H1 (cell line): Measurements from ENCODE around the gene STK31. TPM values are rescaled to one million over a fixed set of nuclear protein-coding genes. Genes with fewer than 3 reads are reported as not detected.

Source experiments
- CBX5 ChIP-seq: fragments of 300-800, 300-1000 bp; sonication (generic); IDR thresholded peaks from 2 replicates; pipeline ENCODE4 v1.7.1; 2016; ENCODE audit warnings: antibody characterized with exemption, low read length, low read depth
- CREB1 ChIP-seq: IDR thresholded peaks from 2 replicates; pipeline ENCODE4 v1.6.1; 2012; ENCODE audit warnings: inconsistent platforms
- CTBP2 ChIP-seq: IDR thresholded peaks from 2 replicates; pipeline ENCODE4 v1.7.0; 2011; ENCODE audit warnings: borderline replicate concordance, mild to moderate bottlenecking, moderate library complexity, mixed read lengths, low read length; ENCODE audit not compliant: insufficient read depth, insufficient read length
- CTCF ChIP-seq, 3 experiments: IDR thresholded peaks; 1 replicate in 2 of 3; 2 replicates in 1 of 3; pipeline versions ENCODE4 v1.5.1 to v1.6.1; 2011; ENCODE audit warnings: low read length in 3 of 3, mild to moderate bottlenecking in 3 of 3, inconsistent platforms in 2 of 3, low read depth in 1 of 3, moderate library complexity in 1 of 3; ENCODE audit not compliant: insufficient read depth in 1 of 3; ENCODE audit errors: control extremely low read depth in 1 of 3
- E2F6 ChIP-seq: IDR thresholded peaks from 2 replicates; pipeline ENCODE4 v1.6.1; 2012; ENCODE audit warnings: inconsistent platforms
- FOSL1 ChIP-seq: IDR thresholded peaks from 2 replicates; pipeline ENCODE4 v1.6.1; 2011; ENCODE audit warnings: mild to moderate bottlenecking, low read depth, low read length, moderate library complexity; ENCODE audit not compliant: insufficient read depth
- HDAC2 ChIP-seq, 2 experiments: fragments of 300-600 bp in 1 of 2; sonication (generic) in 1 of 2; IDR thresholded peaks; 2 replicates each; pipeline ENCODE4 v1.6.1; 2011 to 2012; ENCODE audit warnings: low read depth in 2 of 2, low read length in 2 of 2, mild to moderate bottlenecking in 2 of 2, moderate library complexity in 2 of 2, borderline replicate concordance in 1 of 2, inconsistent platforms in 1 of 2
- JUND ChIP-seq: IDR thresholded peaks from 2 replicates; pipeline ENCODE4 v1.6.1; 2011; ENCODE audit warnings: mild to moderate bottlenecking, improper control_type of control experiment, low read length
- SP1 ChIP-seq: IDR thresholded peaks from 2 replicates; pipeline ENCODE4 v1.6.1; 2011; ENCODE audit warnings: low read depth, low read length
- TEAD4 ChIP-seq: IDR thresholded peaks from 2 replicates; pipeline ENCODE4 v1.6.1; 2012; ENCODE audit warnings: low read depth, low read length, inconsistent platforms, mixed read lengths
- USF2 ChIP-seq: IDR thresholded peaks from 2 replicates; pipeline ENCODE4 v1.6.1; 2011; ENCODE audit warnings: low read length, improper control_type of control experiment
- polyA plus RNA-seq, 7 experiments: library from polyadenylated mRNA; depleted of rRNA in 3 of 7; stranded (reverse) in 5 of 7; unstranded in 2 of 7; fragments of >200 nt in 5 of 7; fragments of 200-250 nt in 2 of 7; gene quantifications; 1 replicate in 5 of 7; 2 replicates in 1 of 7; 4 replicates in 1 of 7; pipeline versions ENCODE4 v1.2.1 to v1.2.3, GENCODE V29; 2011 to 2013; ENCODE audit warnings: missing spikeins in 2 of 7, mixed read lengths in 2 of 7
- total RNA-seq: library from RNA; stranded (reverse); fragmentation: NEBNext Ultra II Directional; extraction: Animal tissue kit (Norgen Biotek cat#: 25700); gene quantifications from 2 replicates; pipeline ENCODE4 v1.2.1, GENCODE V29; 2021

Gene STK31
- total and polyA plus RNA-seq, 2 of the 8 experiments (the other 6 are each of a cell fraction or from before 2014, with no cell fraction given): 0.15 to 0.32 TPM

GRCh38 chr7:23680414-23681405 is 29.3 kb upstream of the STK31 start (continued):
- TF ChIP-seq USF2 (no peak), TEAD4 (peak; percentile 79), HDAC2 (IDR thresholded peaks at IDR 0.05; ENCODE audit: borderline replicate concordance in 1 of 2, low read depth in 2 of 2, low read length in 2 of 2) (peak in 1 of 2 experiments; percentile 24; a peak in 1 of 4 replicates), CTBP2 (no peak), CREB1 (0 out of 2 replicates have a peak, but pooled peaks have one; percentile 34), JUND (0 out of 2 replicates have a peak, but pooled peaks have one; percentile 29), FOSL1 (no peak), CTCF (IDR thresholded peaks at IDR 0.05; ENCODE audit: control extremely low read depth in 1 of 3, insufficient read depth in 1 of 3, low read depth in 1 of 3, low read length in 3 of 3) (no peak), CBX5 (no peak), E2F6 (peak; percentile 68; the same call in 1 of the 2 replicates), SP1 (peak; percentile 94)
